Ectodermal cell (in vitro differentiated cells): ENCODE results near the gene SIPA1.

ENCODE experiments used
- H3K27ac ChIP-seq: 2 replicates; pipeline ENCODE4 v1.7.0; 2013; ENCODE audit warnings: mild to moderate bottlenecking, low read depth, low read length; ENCODE audit not compliant: insufficient read depth, poor library complexity, severe bottlenecking
- H3K27me3 ChIP-seq: 2 replicates; pipeline ENCODE4 v1.7.0; 2013; ENCODE audit warnings: mild to moderate bottlenecking, low read length; ENCODE audit not compliant: insufficient read depth, control insufficient read depth, poor library complexity, severe bottlenecking
- H3K36me3 ChIP-seq: one replicate; pipeline ENCODE4 v1.7.0; 2013; ENCODE audit warnings: low read length; ENCODE audit not compliant: control insufficient read depth, insufficient read depth
- H3K4me1 ChIP-seq: one replicate; pipeline ENCODE4 v1.7.0; 2013; ENCODE audit warnings: low read length; ENCODE audit not compliant: control insufficient read depth, insufficient read depth
- H3K4me3 ChIP-seq: 2 replicates; pipeline ENCODE4 v1.7.0; 2013; ENCODE audit warnings: low read depth, low read length, control low read depth; ENCODE audit not compliant: insufficient read depth
- H3K9me3 ChIP-seq: 2 replicates; pipeline ENCODE4 v1.7.0; 2013; ENCODE audit warnings: mild to moderate bottlenecking, low read length, moderate library complexity; ENCODE audit not compliant: control insufficient read depth
- WGBS, 2 experiments: methylation state at CpG; one replicate each; pipeline ENCODE4 v1.1.7; 2013; ENCODE audit warnings: missing lambda C conversion rate in 2 of 2; 5-methylcytosine and 5-hydroxymethylcytosine counted together

The SIPA1 gene

GRCh38 chr11:65643971-65644370 lies 6.1 kb downstream of the SIPA1 start:
- WGBS, 2 experiments: 60 to 64% methylated on average over 6 of the region's 6 CpGs
- peaks cover 4% of the 10 kb centered on the region for H3K27me3 ChIP-seq
- H3K4me1 ChIP-seq: no peaks in the 10 kb centered on the region
- no peak overlapping the region for H3K27ac ChIP-seq
- no peak overlapping the region for H3K4me3 ChIP-seq
- no peaks in the 10 kb centered on the region for H3K9me3 ChIP-seq
- no peaks in the 10 kb centered on the region for H3K36me3 ChIP-seq

- Histone ChIP-seq H3K4me1 (no peaks in the 10 kb centered on the region), H3K27ac (no peak overlapping the region), H3K36me3 (no peaks in the 10 kb centered on the region), H3K9me3 (no peaks in the 10 kb centered on the region), H3K4me3 (no peak overlapping the region), H3K27me3 (peaks cover 4% of the 10 kb centered on the region)
- 92 to 94% methylated on average over 11 of the region's 11 CpGs for WGBS, 2 experiments
Measured at GRCh38 chr11:65644837-65645236, 6.9 kb downstream of the SIPA1 start.

- Histone ChIP-seq H3K9me3 (no peaks in the 10 kb centered on the region), H3K36me3 (no peaks in the 10 kb centered on the region), H3K27ac (no peak overlapping the region), H3K27me3 (peaks cover 4% of the 10 kb centered on the region), H3K4me1 (peaks cover 4% of the 10 kb centered on the region), H3K4me3 (no peak overlapping the region)
- 89 to 90% methylated on average over 10 of the region's 10 CpGs for WGBS, 2 experiments
Measured at GRCh38 chr11:65645710-65646109, 7.8 kb downstream of the SIPA1 start.

GRCh38 chr11:65646288-65646957 lies 8.5 kb downstream of the SIPA1 start:
- Histone ChIP-seq H3K36me3 (no peaks in the 10 kb centered on the region), H3K9me3 (no peaks in the 10 kb centered on the region), H3K4me3 (no peak overlapping the region), H3K27me3 (peaks cover 4% of the 10 kb centered on the region), H3K27ac (no peak overlapping the region), H3K4me1 (peaks cover 4% of the 10 kb centered on the region)
- WGBS, 2 experiments: 96 to 97% methylated on average over 68 of the region's 68 CpGs

DNA sequence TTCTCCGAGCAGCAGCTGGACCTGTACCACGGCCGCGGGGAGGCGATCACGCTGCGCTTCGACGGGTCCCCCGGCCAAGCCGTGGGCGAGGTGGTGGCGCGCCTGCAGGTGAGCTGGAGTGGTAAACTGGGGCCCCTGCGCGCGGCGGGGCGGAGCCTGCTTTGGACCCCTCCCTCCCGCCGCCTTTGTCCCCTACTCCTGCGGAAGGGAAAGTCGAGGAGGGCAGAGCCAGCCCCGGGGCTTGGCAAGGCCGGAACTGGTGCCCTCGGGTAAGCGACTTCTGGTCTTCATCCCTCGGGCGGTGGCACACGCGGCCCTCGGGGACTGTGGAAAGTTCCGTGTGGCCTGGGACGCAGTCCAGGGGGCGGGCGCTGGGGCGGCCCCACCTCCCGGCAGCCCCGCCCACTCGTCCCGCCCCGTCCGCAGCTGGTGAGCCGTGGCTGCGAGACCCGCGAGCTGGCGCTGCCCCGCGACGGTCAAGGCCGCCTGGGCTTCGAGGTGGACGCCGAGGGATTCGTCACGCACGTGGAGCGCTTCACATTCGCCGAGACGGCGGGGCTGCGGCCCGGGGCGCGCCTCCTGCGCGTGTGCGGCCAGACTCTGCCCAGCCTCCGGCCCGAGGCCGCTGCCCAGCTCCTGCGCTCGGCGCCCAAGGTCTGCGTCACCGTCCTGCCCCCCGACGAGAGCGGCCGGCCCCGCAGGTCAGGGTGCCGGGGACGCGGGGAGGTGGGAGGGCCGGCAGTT lies 9.2 kb downstream of the SIPA1 start:
- H3K27me3 ChIP-seq: peaks cover 4% of the 10 kb centered on the region
- peak overlapping the region; percentile 1 for H3K4me3 ChIP-seq
- H3K36me3 ChIP-seq: no peaks in the 10 kb centered on the region
- H3K27ac ChIP-seq: no peak overlapping the region
- peaks cover 11% of the 10 kb centered on the region for H3K4me1 ChIP-seq
- H3K9me3 ChIP-seq: no peaks in the 10 kb centered on the region
- WGBS, 2 experiments: 76 to 78% methylated on average over 87 of the region's 87 CpGs

DNA sequence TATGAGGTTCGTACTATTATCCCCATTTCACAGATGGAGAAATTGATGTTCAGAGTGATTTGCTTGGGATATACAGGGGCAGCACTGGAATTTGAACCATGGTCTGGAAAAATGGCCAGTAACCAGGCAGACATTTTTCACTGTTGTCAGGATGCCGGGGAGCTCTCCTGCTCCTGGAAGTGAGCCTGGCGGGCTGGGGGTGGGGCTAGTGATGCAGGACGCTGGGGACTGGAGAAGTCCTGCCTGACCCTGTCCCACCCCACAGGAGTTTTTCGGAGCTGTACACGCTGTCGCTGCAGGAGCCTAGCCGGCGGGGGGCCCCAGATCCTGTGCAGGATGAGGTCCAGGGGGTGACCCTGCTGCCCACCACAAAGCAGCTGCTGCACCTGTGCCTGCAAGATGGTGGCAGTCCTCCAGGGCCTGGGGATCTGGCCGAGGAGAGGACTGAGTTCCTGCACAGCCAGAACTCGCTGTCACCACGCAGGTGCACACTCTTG lies 11.1 kb downstream of the SIPA1 start:
- no peak overlapping the region for H3K4me3 ChIP-seq
- H3K36me3 ChIP-seq: peaks cover under 1% of the 10 kb centered on the region
- H3K4me1 ChIP-seq: peaks cover 19% of the 10 kb centered on the region
- no peaks in the 10 kb centered on the region for H3K9me3 ChIP-seq
- H3K27me3 ChIP-seq: peaks cover 4% of the 10 kb centered on the region
- 93% methylated on average over 12 of the region's 12 CpGs for WGBS, 2 experiments
- no peak overlapping the region for H3K27ac ChIP-seq

DNA sequence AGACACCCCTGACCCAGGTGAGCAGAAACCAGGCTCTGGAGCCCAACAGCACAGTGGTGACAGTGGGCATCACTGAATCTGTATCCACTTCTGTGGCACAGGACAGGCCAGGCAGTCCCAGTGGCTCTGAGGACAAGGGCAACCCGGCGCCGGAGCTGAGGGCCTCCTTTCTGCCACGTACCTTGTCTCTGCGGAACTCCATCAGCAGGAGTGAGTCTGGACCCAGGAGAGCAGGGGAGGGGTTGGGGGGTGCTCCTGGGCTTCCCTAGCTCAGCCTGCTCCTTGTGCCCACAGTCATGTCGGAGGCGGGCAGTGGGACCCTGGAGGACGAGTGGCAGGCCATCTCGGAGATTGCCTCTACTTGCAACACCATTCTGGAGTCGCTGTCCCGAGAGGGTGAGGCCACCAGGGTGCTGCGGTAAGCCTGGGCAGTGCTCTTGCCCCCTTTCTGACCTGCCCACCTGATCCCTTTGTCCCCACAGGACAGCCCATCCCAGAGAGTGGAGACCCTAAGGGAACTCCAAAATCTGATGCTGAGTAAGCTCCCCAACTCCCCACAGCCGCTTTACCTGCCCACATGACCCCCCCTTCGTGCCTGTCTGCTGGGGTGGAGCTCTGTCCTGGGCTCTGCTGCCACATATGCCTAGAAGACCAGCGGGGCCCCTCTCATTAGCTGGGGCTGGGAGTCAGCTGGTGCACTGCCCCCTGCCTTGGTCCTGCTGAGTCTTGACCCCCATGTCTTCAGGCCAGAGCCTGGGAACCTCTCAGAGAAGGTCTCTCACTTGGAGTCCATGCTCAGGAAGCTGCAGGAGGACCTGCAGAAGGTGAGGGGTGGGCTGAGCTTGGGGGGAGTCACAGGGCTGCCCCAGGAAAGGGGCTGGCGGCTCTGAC lies 12.0 kb downstream of the SIPA1 start:
- no peaks in the 10 kb centered on the region for H3K9me3 ChIP-seq
- H3K36me3 ChIP-seq: peaks cover 2% of the 10 kb centered on the region
- WGBS, 2 experiments: 93 to 94% methylated on average over 16 of the region's 16 CpGs
- no peak overlapping the region for H3K27ac ChIP-seq
- H3K27me3 ChIP-seq: peaks cover 4% of the 10 kb centered on the region
- no peak overlapping the region for H3K4me3 ChIP-seq
- peaks cover 19% of the 10 kb centered on the region for H3K4me1 ChIP-seq

DNA sequence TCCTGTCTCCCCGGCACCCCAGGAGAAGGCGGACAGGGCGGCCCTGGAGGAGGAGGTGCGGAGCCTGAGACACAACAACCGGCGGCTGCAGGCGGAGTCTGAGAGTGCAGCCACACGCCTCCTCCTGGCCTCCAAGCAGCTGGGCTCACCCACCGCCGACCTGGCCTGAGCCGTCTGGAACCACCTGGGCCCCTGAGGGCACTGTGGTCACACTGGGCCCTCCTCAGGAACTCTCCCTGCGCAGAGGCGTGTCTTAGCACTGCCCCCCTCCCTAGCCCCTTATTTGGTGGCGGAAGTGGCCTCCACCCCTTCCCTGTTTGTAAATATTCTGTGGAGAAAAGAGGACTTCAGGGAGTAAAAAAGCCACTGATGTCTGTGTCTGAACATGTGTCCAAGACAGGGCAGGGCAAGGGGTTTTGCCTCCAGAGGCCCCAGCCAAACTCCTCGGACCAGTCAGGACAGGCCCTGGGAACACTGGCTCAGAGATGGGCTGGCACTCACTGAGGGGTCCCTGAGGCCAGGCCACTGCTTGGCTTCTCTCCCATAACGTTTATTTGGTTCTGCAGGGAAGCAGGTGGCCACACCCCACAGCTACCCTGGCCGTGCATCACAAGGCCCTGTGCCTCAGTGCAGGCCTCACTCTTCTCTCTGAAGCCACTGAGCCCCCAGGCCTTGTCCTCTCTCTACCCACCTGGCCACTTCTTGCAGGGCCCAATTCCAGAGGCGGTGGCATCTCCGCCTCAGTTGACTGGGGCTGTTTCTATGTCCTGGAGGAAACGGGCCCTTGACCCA lies 12.8 kb downstream of the SIPA1 start:
- WGBS, 2 experiments: 85 to 87% methylated on average over 20 of the region's 20 CpGs

GRCh38 chr11:65651339-65651588 lies 13.4 kb downstream of the SIPA1 start:
- peaks cover 19% of the 10 kb centered on the region for H3K4me1 ChIP-seq
- H3K4me3 ChIP-seq: no peak overlapping the region
- H3K9me3 ChIP-seq: no peaks in the 10 kb centered on the region
- H3K36me3 ChIP-seq: peaks cover 13% of the 10 kb centered on the region
- WGBS, 2 experiments: 94 to 96% methylated on average over 3 of the region's 3 CpGs
- H3K27ac ChIP-seq: no peak overlapping the region
- H3K27me3 ChIP-seq: peaks cover 4% of the 10 kb centered on the region

More for the DNA sequence above, 12.8 kb downstream of the SIPA1 start:
- Histone ChIP-seq H3K4me1 (peaks cover 19% of the 10 kb centered on the region), H3K27ac (no peak overlapping the region), H3K36me3 (peaks cover 9% of the 10 kb centered on the region), H3K4me3 (no peak overlapping the region), H3K27me3 (peaks cover 4% of the 10 kb centered on the region), H3K9me3 (no peaks in the 10 kb centered on the region)
